Mesenchymal stem cell (in vitro differentiated cells and primary cell): ENCODE results near the gene ADD3.

Experiments
- DNase-seq: peaks from one replicate; pipeline ENCODE4 v3.0.0-alpha.2; 2013
- H2AFZ ChIP-seq: one replicate; pipeline ENCODE4 v1.6.1; 2013; ENCODE audit warnings: low read depth, mild to moderate bottlenecking, control low read depth, inconsistent platforms, low read length, moderate library complexity
- H2AK5ac ChIP-seq: 2 replicates; pipeline ENCODE4 v1.6.1; 2013; ENCODE audit warnings: low read length, moderate library complexity, mild to moderate bottlenecking, inconsistent platforms; ENCODE audit not compliant: severe bottlenecking
- H2BK120ac ChIP-seq: one replicate; pipeline ENCODE4 v1.6.1; 2013; ENCODE audit warnings: low read depth, mild to moderate bottlenecking, inconsistent platforms, low read length, moderate library complexity
- H2BK12ac ChIP-seq, 2 experiments: one replicate each; pipeline ENCODE4 v1.6.1; 2013; ENCODE audit warnings: inconsistent platforms in 2 of 2, low read length in 2 of 2, mild to moderate bottlenecking in 2 of 2, moderate library complexity in 2 of 2, control low read depth in 1 of 2
- H2BK15ac ChIP-seq: one replicate; pipeline ENCODE4 v1.6.1; 2013; ENCODE audit warnings: mild to moderate bottlenecking, low read depth, inconsistent platforms; ENCODE audit not compliant: poor library complexity, severe bottlenecking
- H2BK5ac ChIP-seq: 2 replicates; pipeline ENCODE4 v1.6.1; 2013; ENCODE audit warnings: low read depth, mild to moderate bottlenecking, low read length, control low read depth, inconsistent platforms; ENCODE audit not compliant: poor library complexity, severe bottlenecking
- H3K14ac ChIP-seq, 2 experiments: one replicate each; pipeline ENCODE4 v1.6.1; 2013; ENCODE audit warnings: inconsistent platforms in 2 of 2, low read length in 2 of 2, control low read depth in 1 of 2, mild to moderate bottlenecking in 1 of 2, moderate library complexity in 1 of 2
- H3K18ac ChIP-seq, 2 experiments: one replicate each; pipeline ENCODE4 v1.6.1; 2013; ENCODE audit warnings: inconsistent platforms in 2 of 2, low read length in 2 of 2, control low read depth in 1 of 2, low read depth in 1 of 2, mild to moderate bottlenecking in 1 of 2
- H3K23ac ChIP-seq, 2 experiments: one replicate each; pipeline ENCODE4 v1.6.1; 2013; ENCODE audit warnings: inconsistent platforms in 2 of 2, low read length in 2 of 2, mild to moderate bottlenecking in 2 of 2, moderate library complexity in 2 of 2, control low read depth in 1 of 2
- H3K27ac ChIP-seq: 2 replicates; pipeline ENCODE4 v1.5.1; 2013; ENCODE audit warnings: mild to moderate bottlenecking, moderate library complexity, low read length, control low read depth, inconsistent platforms; ENCODE audit not compliant: poor library complexity, severe bottlenecking
- H3K27me3 ChIP-seq, 2 experiments: 2 replicates each; pipeline versions ENCODE4 v1.6.1 to v1.7.0; 2013; ENCODE audit warnings: low read length in 2 of 2, mild to moderate bottlenecking in 2 of 2, moderate library complexity in 2 of 2, control low read depth in 1 of 2, inconsistent platforms in 1 of 2; ENCODE audit not compliant: control insufficient read depth in 1 of 2, insufficient read depth in 1 of 2
- H3K36me3 ChIP-seq, 2 experiments: 2 replicates each; pipeline versions ENCODE4 v1.6.1 to v1.7.0; 2013; ENCODE audit warnings: low read length in 2 of 2, control low read depth in 1 of 2, inconsistent platforms in 1 of 2, low read depth in 1 of 2, mild to moderate bottlenecking in 1 of 2; ENCODE audit not compliant: insufficient read depth in 2 of 2, control insufficient read depth in 1 of 2
- H3K4ac ChIP-seq, 2 experiments: one replicate each; pipeline ENCODE4 v1.6.1; 2013; ENCODE audit warnings: inconsistent platforms in 2 of 2, low read length in 2 of 2, mild to moderate bottlenecking in 2 of 2, moderate library complexity in 2 of 2, control low read depth in 1 of 2, low read depth in 1 of 2
- H3K4me1 ChIP-seq: 2 replicates; pipeline ENCODE4 v1.6.1; 2013; ENCODE audit warnings: low read depth, low read length, control low read depth; ENCODE audit not compliant: control insufficient read depth, insufficient read depth
- H3K4me2 ChIP-seq: 2 replicates; pipeline ENCODE4 v1.6.1; 2013; ENCODE audit warnings: low read length, mild to moderate bottlenecking, inconsistent platforms; ENCODE audit not compliant: poor library complexity, severe bottlenecking
- H3K4me3 ChIP-seq, 2 experiments: 2 replicates each; pipeline versions ENCODE4 v1.5.1 to v1.7.0; 2013; ENCODE audit warnings: low read length in 2 of 2, mild to moderate bottlenecking in 2 of 2, control low read depth in 1 of 2, low read depth in 1 of 2; ENCODE audit not compliant: insufficient read depth in 1 of 2
- H3K79me1 ChIP-seq: replicated peaks from 2 replicates; pipeline ENCODE4 v1.6.1; 2013; ENCODE audit warnings: mild to moderate bottlenecking, control low read depth, low read length, inconsistent platforms; ENCODE audit not compliant: poor library complexity, severe bottlenecking
- H3K9ac ChIP-seq: 2 replicates; pipeline ENCODE4 v1.7.0; 2013; ENCODE audit warnings: mild to moderate bottlenecking, low read length, moderate library complexity
- H3K9me3 ChIP-seq: 2 replicates; pipeline ENCODE4 v1.7.0; 2013; ENCODE audit warnings: mild to moderate bottlenecking, low read length; ENCODE audit not compliant: control insufficient read depth
- H4K8ac ChIP-seq: one replicate; pipeline ENCODE4 v1.6.1; 2013; ENCODE audit warnings: inconsistent platforms, mild to moderate bottlenecking, low read length, moderate library complexity
- H4K91ac ChIP-seq: one replicate; pipeline ENCODE4 v1.6.1; 2013; ENCODE audit warnings: mild to moderate bottlenecking, low read length, inconsistent platforms
- WGBS: methylation state at CpG from one replicate; pipeline ENCODE4 v1.1.7; 2013; ENCODE audit warnings: mixed read lengths; 5-methylcytosine and 5-hydroxymethylcytosine counted together

Gene ADD3

DNA sequence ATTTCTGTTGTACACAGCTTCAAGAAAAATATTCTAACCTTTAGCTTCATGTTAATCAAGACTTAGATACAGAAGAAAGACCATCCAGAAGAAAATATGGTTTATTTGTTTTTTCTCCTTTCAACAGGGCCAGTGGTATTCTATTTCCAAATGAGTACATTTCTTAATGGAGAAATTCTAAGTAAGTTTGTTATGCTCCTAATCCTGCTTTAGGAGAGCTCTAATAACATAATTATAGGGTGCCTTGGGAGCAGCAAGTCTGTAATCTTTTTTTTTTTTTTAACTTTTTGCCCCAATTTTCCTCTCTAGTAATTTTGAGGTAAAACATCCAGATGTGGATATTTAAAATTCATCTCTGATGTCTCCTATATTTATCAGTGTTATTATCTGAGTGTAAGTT is 98.1 kb downstream of the ADD3 start:
- no peak overlapping the region for H2BK15ac ChIP-seq
- no peak overlapping the region for H3K18ac ChIP-seq
- H3K14ac ChIP-seq: no peak overlapping the region
- no peak overlapping the region for H4K91ac ChIP-seq
- no peak overlapping the region for H2BK5ac ChIP-seq
- H3K23ac ChIP-seq: no peak overlapping the region
- H3K79me1 ChIP-seq: peaks cover 10% of the 10 kb centered on the region
- no peaks in the 10 kb centered on the region for H3K9me3 ChIP-seq
- peaks cover 2 to 88% of the 10 kb centered on the region in 2 experiments for H3K36me3 ChIP-seq
- DNase-seq: no peak
- H3K27ac ChIP-seq: no peak overlapping the region
- H3K4me2 ChIP-seq: no peak overlapping the region
- H2AFZ ChIP-seq: no peak overlapping the region
- no peaks in the 10 kb centered on the region for H3K27me3 ChIP-seq
- no peak overlapping the region for H4K8ac ChIP-seq
- H2BK120ac ChIP-seq: no peak overlapping the region
- H2AK5ac ChIP-seq: no peak overlapping the region
- H3K4ac ChIP-seq: no peak overlapping the region
- no peak overlapping the region for H3K9ac ChIP-seq
- peaks cover 2% of the 10 kb centered on the region for H3K4me1 ChIP-seq
- H3K4me3 ChIP-seq: no peak overlapping the region
- no peak overlapping the region for H2BK12ac ChIP-seq

DNA sequence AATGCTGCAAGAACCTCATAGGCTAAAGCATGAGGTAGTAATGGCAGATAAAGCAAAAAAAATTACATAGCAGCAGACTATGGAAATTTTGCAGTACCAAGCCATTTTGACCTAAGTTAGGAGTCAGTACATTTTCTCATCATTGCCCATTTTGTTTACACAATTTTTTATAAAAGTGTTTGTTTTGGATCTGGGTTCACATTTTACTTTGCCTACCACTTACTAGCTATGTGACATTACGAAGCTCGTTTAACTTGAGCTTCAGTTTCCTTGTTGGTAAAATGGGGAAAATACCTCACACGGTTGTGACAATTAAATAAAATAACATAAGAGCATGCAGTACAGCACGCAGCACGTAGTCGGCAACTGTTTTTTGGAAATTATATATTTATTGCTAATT is 99.6 kb downstream of the ADD3 start:
- Histone ChIP-seq H3K14ac (no peak overlapping the region), H2AFZ (no peak overlapping the region), H2BK15ac (no peak overlapping the region), H2BK120ac (no peak overlapping the region), H3K4ac (no peak overlapping the region), H3K27me3 (no peaks in the 10 kb centered on the region), H3K27ac (no peak overlapping the region), H3K9me3 (no peaks in the 10 kb centered on the region), H3K18ac (no peak overlapping the region), H3K36me3 (peaks cover 0 to 79% of the 10 kb centered on the region in 2 experiments), H3K4me3 (no peak overlapping the region), H4K91ac (no peak overlapping the region), H3K9ac (no peak overlapping the region), H3K4me2 (no peak overlapping the region), H2AK5ac (no peak overlapping the region), H4K8ac (no peak overlapping the region), H3K79me1 (peaks cover 10% of the 10 kb centered on the region), H2BK5ac (no peak overlapping the region), H3K23ac (no peak overlapping the region), H3K4me1 (no peaks in the 10 kb centered on the region), H2BK12ac (no peak overlapping the region)
- DNase-seq: no peak
- WGBS: 100% methylated on average over 5 of the region's 6 CpGs

DNA sequence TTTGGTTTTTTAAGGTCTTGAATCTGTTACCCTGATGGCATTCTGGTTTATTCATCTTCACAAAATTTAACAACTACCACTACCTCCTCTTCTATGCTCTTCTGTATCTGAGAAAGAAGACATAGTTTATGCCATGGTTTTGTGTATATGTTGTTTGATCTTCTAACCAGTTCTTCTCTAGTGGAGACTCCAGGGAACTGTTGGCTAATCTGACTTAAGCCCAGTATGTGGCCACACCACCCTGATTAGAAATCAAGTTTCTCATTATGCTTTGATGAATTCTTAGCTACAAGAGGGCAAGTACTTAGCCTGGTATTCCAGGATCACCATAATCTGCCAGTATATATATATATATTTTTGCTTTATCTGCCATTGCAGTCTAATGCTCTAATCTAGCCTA is 100.1 kb downstream of the ADD3 start:
- Histone ChIP-seq H3K27me3 (no peaks in the 10 kb centered on the region), H2BK120ac (no peak overlapping the region), H3K4me2 (no peak overlapping the region), H3K9ac (no peak overlapping the region), H3K9me3 (no peaks in the 10 kb centered on the region), H3K18ac (no peak overlapping the region), H2BK5ac (no peak overlapping the region), H2AK5ac (no peak overlapping the region), H3K27ac (no peak overlapping the region), H2BK12ac (no peak overlapping the region), H3K4me1 (no peaks in the 10 kb centered on the region), H4K91ac (no peak overlapping the region), H3K4me3 (no peak overlapping the region), H3K4ac (no peak overlapping the region), H3K14ac (no peak overlapping the region), H2AFZ (no peak overlapping the region), H4K8ac (no peak overlapping the region), H2BK15ac (no peak overlapping the region), H3K36me3 (peaks cover under 1 to 81% of the 10 kb centered on the region in 2 experiments), H3K79me1 (peaks cover 10% of the 10 kb centered on the region), H3K23ac (no peak overlapping the region)
- no peak for DNase-seq

DNA sequence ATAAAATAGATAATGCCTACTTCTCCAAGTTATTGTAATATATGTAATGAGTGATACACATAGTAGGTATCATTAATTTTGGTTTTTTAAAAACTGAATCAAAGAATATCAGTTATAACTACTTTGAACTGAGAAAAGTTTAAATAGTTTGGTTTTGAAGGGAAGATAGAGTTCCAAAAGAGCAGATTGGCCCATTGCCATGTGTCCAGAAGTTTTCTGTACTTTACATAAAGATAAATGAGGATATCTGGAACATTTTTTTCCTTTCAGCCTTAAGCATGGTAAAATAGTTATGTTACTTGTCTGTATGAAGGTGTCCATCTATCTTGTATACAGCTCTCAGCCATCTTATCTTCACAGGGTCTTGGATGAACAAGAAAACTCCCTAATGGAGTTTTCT is 101.7 kb downstream of the ADD3 start:
- Histone ChIP-seq H3K9me3 (no peaks in the 10 kb centered on the region), H3K4ac (no peak overlapping the region), H2AFZ (no peak overlapping the region), H2BK15ac (no peak overlapping the region), H3K4me2 (no peak overlapping the region), H3K27ac (no peak overlapping the region), H3K9ac (no peak overlapping the region), H2BK5ac (no peak overlapping the region), H4K8ac (no peak overlapping the region), H3K27me3 (no peaks in the 10 kb centered on the region), H2BK120ac (no peak overlapping the region), H3K4me3 (no peak overlapping the region), H3K14ac (no peak overlapping the region), H3K4me1 (no peaks in the 10 kb centered on the region), H4K91ac (no peak overlapping the region), H3K18ac (no peak overlapping the region), H2BK12ac (no peak overlapping the region), H3K36me3 (peaks cover 5 to 81% of the 10 kb centered on the region in 2 experiments), H2AK5ac (no peak overlapping the region), H3K79me1 (peaks cover 5% of the 10 kb centered on the region), H3K23ac (no peak overlapping the region)
- DNase-seq: no peak
